ENCODE measurements around the gene SHISA7. TPM values are rescaled to one million over a fixed set of nuclear protein-coding genes. Genes with fewer than 3 reads are reported as not detected.
"Not testable (repeated sequence)": the region's sequence is repeated elsewhere in the genome, so short reads cannot be mapped to it uniquely, and the experiment has no call there.

SHISA7 gene
- total and polyA plus RNA-seq, 2 experiments from 2014 or later = not detected

GRCh38 chr19:55419624-55420236, 23.4 kb downstream of the SHISA7 start:
- H3K9me3 ChIP-seq (ENCODE audit: low read depth) = no peaks in the 10 kb centered on the region
- H3K79me2 ChIP-seq (ENCODE audit: insufficient read depth) = no peaks in the 10 kb centered on the region
- H3K4me2 ChIP-seq (ENCODE audit: unreplicated experiment) = no peak overlapping the region
- H4K20me1 ChIP-seq (ENCODE audit: insufficient read depth) = no peaks in the 10 kb centered on the region
- no peaks in the 10 kb centered on the region for H3K4me1 ChIP-seq (ENCODE audit: insufficient read depth)
- no peaks in the 10 kb centered on the region for H3K36me3 ChIP-seq (ENCODE audit: low read depth)
- H2AFZ ChIP-seq = no peak overlapping the region
- H3K9me2 ChIP-seq (ENCODE audit: insufficient read depth) = no peaks in the 10 kb centered on the region
- H3F3A ChIP-seq (ENCODE audit: insufficient read depth) = no peaks in the 10 kb centered on the region
- peaks cover 18% of the 10 kb centered on the region; the same call in 1 of the 2 replicates for H3K27me3 ChIP-seq (replicated peaks; ENCODE audit: insufficient read depth)
- WGBS, 2 experiments (ENCODE audit: low coverage in 1 of 2, low lambda C conversion rate in 2 of 2, missing lambda C conversion rate in 2 of 2) = 34 to 41% methylated on average over 5 of the region's 5 CpGs
- no peak for TF ChIP-seq EZH2phosphoT487 (IDR thresholded peaks at IDR 0.05; ENCODE audit: insufficient read depth, low read depth)
- no peak for TF ChIP-seq EZH2 (IDR thresholded peaks at IDR 0.05; ENCODE audit: insufficient read depth, poor library complexity, severe bottlenecking)
- H3K9ac ChIP-seq = no peak overlapping the region
- in situ Hi-C loops (cut with MboI) = loop anchor here (10.0 kb wide), 1 partner anchor 275 kb away; the partner anchor contains the start of gene TNNT1
- H3K4me3 ChIP-seq = no peak overlapping the region
- no peak overlapping the region for H3K27ac ChIP-seq
- DNase-seq = no peak

DNA sequence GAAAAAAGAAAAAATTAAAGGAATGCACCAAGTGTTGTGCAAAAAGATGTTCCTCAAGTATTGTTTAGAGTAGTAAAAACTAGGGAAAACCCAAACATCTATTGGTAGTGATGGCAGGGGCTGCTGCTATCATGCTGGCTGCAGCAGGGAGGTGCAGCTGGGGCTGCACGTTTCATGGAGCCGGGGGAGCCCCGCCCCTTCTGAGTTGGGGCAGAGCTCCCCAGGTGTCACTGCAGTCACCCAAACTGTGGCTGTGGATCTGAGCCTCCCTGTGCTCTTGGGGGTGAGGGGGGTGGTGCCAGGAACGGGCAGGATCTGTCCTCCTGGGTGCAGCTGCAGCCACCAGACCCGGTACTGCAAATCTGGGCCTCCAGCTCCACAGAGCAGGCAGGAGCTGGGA, 24.0 kb downstream of the SHISA7 start:
- Histone ChIP-seq H3K9me2 (ENCODE audit: insufficient read depth) (no peaks in the 10 kb centered on the region), H2AFZ (no peak overlapping the region), H3K36me3 (ENCODE audit: low read depth) (no peaks in the 10 kb centered on the region), H3K27me3 (replicated peaks; ENCODE audit: insufficient read depth) (peaks cover 13% of the 10 kb centered on the region; the same call in 1 of the 2 replicates), H3K79me2 (ENCODE audit: insufficient read depth) (no peaks in the 10 kb centered on the region), H4K20me1 (ENCODE audit: insufficient read depth) (no peaks in the 10 kb centered on the region), H3K4me2 (ENCODE audit: unreplicated experiment) (no peak overlapping the region), H3K27ac (no peak overlapping the region), H3K9me3 (ENCODE audit: low read depth) (no peaks in the 10 kb centered on the region), H3K4me1 (ENCODE audit: insufficient read depth) (no peaks in the 10 kb centered on the region), H3F3A (ENCODE audit: insufficient read depth) (no peaks in the 10 kb centered on the region), H3K4me3 (no peak overlapping the region), H3K9ac (no peak overlapping the region)
- 12 to 22% methylated on average over 4 to 5 of the region's 5 CpGs for WGBS, 2 experiments (ENCODE audit: low coverage in 1 of 2, low lambda C conversion rate in 2 of 2, missing lambda C conversion rate in 2 of 2)
- TF ChIP-seq EZH2 (IDR thresholded peaks at IDR 0.05; ENCODE audit: insufficient read depth, poor library complexity, severe bottlenecking) (no peak), EZH2phosphoT487 (IDR thresholded peaks at IDR 0.05; ENCODE audit: insufficient read depth, low read depth) (no peak)
- no peak for DNase-seq
- in situ Hi-C loops (cut with MboI) = loop anchor here (10.0 kb wide), 1 partner anchor 274 kb away; the partner anchor contains the start of gene TNNT1

DNA sequence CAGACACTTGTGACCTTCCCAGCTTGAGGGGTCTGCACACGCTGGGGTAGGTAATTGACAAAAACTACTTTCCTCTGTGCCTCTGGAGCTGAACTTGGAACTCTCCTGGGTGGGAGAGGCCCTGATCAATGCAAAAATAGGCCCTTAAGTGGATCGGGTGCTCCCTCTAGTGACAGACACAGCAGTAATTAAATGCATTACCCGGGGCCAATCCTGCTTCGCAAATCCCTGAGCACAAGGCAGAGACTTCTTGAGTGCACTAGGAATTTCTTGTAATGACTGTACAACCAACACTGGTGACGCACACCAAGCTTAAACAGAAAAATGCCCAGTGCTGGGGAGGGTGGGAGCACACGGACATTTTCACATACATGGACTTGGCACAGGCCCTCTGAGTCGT, 24.9 kb downstream of the SHISA7 start:
- TF ChIP-seq EZH2 (IDR thresholded peaks at IDR 0.05; ENCODE audit: insufficient read depth, poor library complexity, severe bottlenecking) (no peak), EZH2phosphoT487 (IDR thresholded peaks at IDR 0.05; ENCODE audit: insufficient read depth, low read depth) (no peak)
- no peaks in the 10 kb centered on the region for H3K36me3 ChIP-seq (ENCODE audit: low read depth)
- H3K9me3 ChIP-seq (ENCODE audit: low read depth) = no peaks in the 10 kb centered on the region
- 5 to 10% methylated on average over 7 of the region's 7 CpGs for WGBS, 2 experiments (ENCODE audit: low coverage in 1 of 2, low lambda C conversion rate in 2 of 2, missing lambda C conversion rate in 2 of 2)
- no peaks in the 10 kb centered on the region for H4K20me1 ChIP-seq (ENCODE audit: insufficient read depth)
- 0 out of 2 replicates have a peak, but pooled peaks cover 5% of the 10 kb centered on the region for H3K27me3 ChIP-seq (replicated peaks; ENCODE audit: insufficient read depth)
- H3K27ac ChIP-seq = no peak overlapping the region
- no peak overlapping the region for H3K4me3 ChIP-seq
- no peak overlapping the region for H3K9ac ChIP-seq
- peak; percentile 95 for DNase-seq
- H3K79me2 ChIP-seq (ENCODE audit: insufficient read depth) = no peaks in the 10 kb centered on the region
- H2AFZ ChIP-seq = no peak overlapping the region
- in situ Hi-C loops (cut with MboI) = loop anchor here (10.0 kb wide), 1 partner anchor 273 kb away; the partner anchor contains the start of gene TNNT1
- no peaks in the 10 kb centered on the region for H3K4me1 ChIP-seq (ENCODE audit: insufficient read depth)
- no peaks in the 10 kb centered on the region for H3K9me2 ChIP-seq (ENCODE audit: insufficient read depth)
- H3F3A ChIP-seq (ENCODE audit: insufficient read depth) = no peaks in the 10 kb centered on the region
- H3K4me2 ChIP-seq (ENCODE audit: unreplicated experiment) = no peak overlapping the region

- H3K36me3 ChIP-seq (ENCODE audit: low read depth) = no peaks in the 10 kb centered on the region; the same call in 1 of the 2 replicates
- H3K79me2 ChIP-seq (ENCODE audit: insufficient read depth) = peaks cover 24% of the 10 kb centered on the region
- in situ Hi-C loops (cut with MboI) = loop anchor here (10.0 kb wide), 1 partner anchor 265 kb away; the partner anchor contains the start of gene TNNT1
- no peaks in the 10 kb centered on the region for H3K9me2 ChIP-seq (ENCODE audit: insufficient read depth)
- H4K20me1 ChIP-seq (ENCODE audit: insufficient read depth) = no peaks in the 10 kb centered on the region
- no peak overlapping the region for H2AFZ ChIP-seq
- WGBS, 2 experiments (ENCODE audit: low coverage in 1 of 2, low lambda C conversion rate in 2 of 2, missing lambda C conversion rate in 2 of 2) = 76 to 82% methylated on average over 2 of the region's 2 CpGs
- H3K4me3 ChIP-seq = no peak overlapping the region
- DNase-seq = no peak
- H3K9ac ChIP-seq = no peak overlapping the region
- H3K27me3 ChIP-seq (replicated peaks; ENCODE audit: insufficient read depth) = no peaks in the 10 kb centered on the region
- no peak overlapping the region for H3K4me2 ChIP-seq (ENCODE audit: unreplicated experiment)
- no peak overlapping the region for H3K27ac ChIP-seq
- peaks cover 14% of the 10 kb centered on the region; the same call in 1 of the 2 replicates for H3K4me1 ChIP-seq (ENCODE audit: insufficient read depth)
- H3F3A ChIP-seq (ENCODE audit: insufficient read depth) = no peaks in the 10 kb centered on the region
- TF ChIP-seq EZH2phosphoT487 (IDR thresholded peaks at IDR 0.05; ENCODE audit: insufficient read depth, low read depth) (no peak), EZH2 (IDR thresholded peaks at IDR 0.05; ENCODE audit: insufficient read depth, poor library complexity, severe bottlenecking) (no peak)
- no peaks in the 10 kb centered on the region for H3K9me3 ChIP-seq (ENCODE audit: low read depth)
Measured at GRCh38 chr19:55410168-55410567, 32.9 kb downstream of the SHISA7 start.

DNA sequence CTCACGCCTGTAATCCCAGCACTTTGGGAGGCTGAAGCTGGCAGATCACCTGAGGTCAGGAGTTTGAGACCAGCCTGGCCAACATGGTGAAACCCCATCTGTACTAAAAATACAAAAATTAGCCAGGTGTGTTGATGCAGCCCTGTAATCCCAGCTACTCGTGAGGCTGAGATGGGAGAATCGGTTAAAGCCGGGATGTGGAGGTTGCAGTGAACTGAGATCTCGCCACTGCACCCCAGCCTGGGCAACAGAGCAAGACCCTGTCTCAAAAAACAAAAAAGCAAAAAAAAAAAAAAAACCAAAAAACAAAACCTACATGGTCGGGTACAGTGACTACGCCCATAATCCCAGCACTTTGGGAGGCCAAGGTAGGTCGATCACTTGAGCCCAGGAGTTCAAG, 33.9 kb downstream of the SHISA7 start:
- H3K9me3 ChIP-seq (ENCODE audit: low read depth); H2AFZ ChIP-seq; DNase-seq; H3K4me3 ChIP-seq; H3K27me3 ChIP-seq (replicated peaks; ENCODE audit: insufficient read depth); H3F3A ChIP-seq (ENCODE audit: insufficient read depth); H3K9me2 ChIP-seq (ENCODE audit: insufficient read depth); H3K4me2 ChIP-seq (ENCODE audit: unreplicated experiment); H3K27ac ChIP-seq; in situ Hi-C loops (cut with MboI); H4K20me1 ChIP-seq (ENCODE audit: insufficient read depth); H3K9ac ChIP-seq; H3K36me3 ChIP-seq (ENCODE audit: low read depth): not testable (repeated sequence)
- WGBS, 2 experiments (ENCODE audit: low coverage in 1 of 2, low lambda C conversion rate in 2 of 2, missing lambda C conversion rate in 2 of 2) = 88 to 91% methylated on average over 8 of the region's 8 CpGs
- Histone ChIP-seq H3K79me2 (ENCODE audit: insufficient read depth) (peaks cover 34% of the 10 kb centered on the region), H3K4me1 (ENCODE audit: insufficient read depth) (peaks cover 14% of the 10 kb centered on the region; the same call in 1 of the 2 replicates)
